Stimulated activated CD8-positive, alpha-beta memory T cell treated with anti-CD3 and anti-CD28 coated beads, Interleukin-4, amount 100 ng/mL, for 48 hours (primary cell): ENCODE data around the gene MAPKAP1.
A peak's percentile ranks its signal among the peaks of the same experiment; 100 is the strongest.
"Not testable (repeated sequence)": the region's sequence is repeated elsewhere in the genome, so short reads cannot be mapped to it uniquely, and the experiment has no call there.

Source experiments
- DNase-seq: peaks from one replicate; pipeline ENCODE4 v3.0.0-alpha.2; 2020

Gene MAPKAP1

GRCh38 chr9:125726456-125727132 is 19.6 kb upstream of the MAPKAP1 start:
- no peak for DNase-seq

- no peak for DNase-seq
These were observed 430 bp upstream of the MAPKAP1 start for GRCh38 chr9:125707472-125707804.

GRCh38 chr9:125705893-125706292 is 1.1 kb downstream of the MAPKAP1 start:
- DNase-seq = no peak

GRCh38 chr9:125703662-125704061 is 3.3 kb downstream of the MAPKAP1 start:
- no peak for DNase-seq

- no peak for DNase-seq
These were observed 5.7 kb downstream of the MAPKAP1 start for GRCh38 chr9:125701351-125701750.

GRCh38 chr9:125700791-125701190 is 6.2 kb downstream of the MAPKAP1 start:
- DNase-seq = peak; percentile 53

GRCh38 chr9:125699870-125700269 is 7.1 kb downstream of the MAPKAP1 start:
- no peak for DNase-seq

GRCh38 chr9:125696106-125696647 is 10.8 kb downstream of the MAPKAP1 start:
- DNase-seq = no peak

- not testable (repeated sequence) for DNase-seq
These were observed 11.5 kb downstream of the MAPKAP1 start for GRCh38 chr9:125695548-125695947.

- DNase-seq = no peak
These were observed 12.5 kb downstream of the MAPKAP1 start for GRCh38 chr9:125694478-125694877.

- DNase-seq = not testable (repeated sequence)
These were observed 13.5 kb downstream of the MAPKAP1 start for GRCh38 chr9:125693492-125693891.

GRCh38 chr9:125691869-125692268 is 15.1 kb downstream of the MAPKAP1 start:
- no peak for DNase-seq

- DNase-seq = no peak
These were observed 16.3 kb downstream of the MAPKAP1 start for GRCh38 chr9:125690679-125691078.

- DNase-seq = no peak
These were observed 19.7 kb downstream of the MAPKAP1 start for GRCh38 chr9:125687163-125687863.

- DNase-seq = no peak
These were observed 21.8 kb downstream of the MAPKAP1 start for GRCh38 chr9:125685167-125685566.

GRCh38 chr9:125683486-125683885 is 23.5 kb downstream of the MAPKAP1 start:
- DNase-seq = no peak

- no peak for DNase-seq
These were observed 24.7 kb downstream of the MAPKAP1 start for GRCh38 chr9:125682340-125682739.

GRCh38 chr9:125681657-125682056 is 25.4 kb downstream of the MAPKAP1 start:
- DNase-seq = no peak

- no peak for DNase-seq
These were observed 25.9 kb downstream of the MAPKAP1 start for GRCh38 chr9:125681086-125681622.

- DNase-seq = no peak
These were observed 26.6 kb downstream of the MAPKAP1 start for GRCh38 chr9:125680445-125680844.

- no peak for DNase-seq
These were observed 27.3 kb downstream of the MAPKAP1 start for GRCh38 chr9:125679597-125680189.

GRCh38 chr9:125674981-125675973 is 31.7 kb downstream of the MAPKAP1 start:
- DNase-seq = no peak
